IPS-18a (cell line): ENCODE data around the gene OR7A5.
"Not testable (repeated sequence)": the region's sequence is repeated elsewhere in the genome, so short reads cannot be mapped to it uniquely, and the experiment has no call there.

Source experiments
- H3K27ac ChIP-seq: one replicate; pipeline ENCODE4 v1.5.1; 2013; ENCODE audit warnings: low read length
- H3K27me3 ChIP-seq: one replicate; pipeline ENCODE4 v1.6.1; 2013; ENCODE audit warnings: mild to moderate bottlenecking, low read length; ENCODE audit not compliant: control insufficient read depth, insufficient read depth
- H3K36me3 ChIP-seq: one replicate; pipeline ENCODE4 v1.6.1; 2013; ENCODE audit warnings: low read depth, low read length; ENCODE audit not compliant: control insufficient read depth
- H3K4me1 ChIP-seq: one replicate; pipeline ENCODE4 v1.6.1; 2013; ENCODE audit warnings: low read depth, low read length; ENCODE audit not compliant: control insufficient read depth
- H3K4me3 ChIP-seq: one replicate; pipeline ENCODE4 v1.5.1; 2013; ENCODE audit warnings: low read length
- H3K9ac ChIP-seq: one replicate; pipeline ENCODE4 v1.6.1; 2013; ENCODE audit warnings: mild to moderate bottlenecking, low read length, moderate library complexity
- H3K9me3 ChIP-seq: one replicate; pipeline ENCODE4 v1.6.1; 2013; ENCODE audit warnings: low read depth, low read length; ENCODE audit not compliant: control insufficient read depth

OR7A5 gene

GRCh38 chr19:14817052-14817451 lies 17.9 kb downstream of the OR7A5 start:
- Histone ChIP-seq H3K27me3 (no peaks in the 10 kb centered on the region), H3K4me1 (no peaks in the 10 kb centered on the region), H3K27ac (no peak overlapping the region), H3K4me3 (no peak overlapping the region), H3K9ac (no peak overlapping the region), H3K9me3 (peaks cover 43% of the 10 kb centered on the region), H3K36me3 (no peaks in the 10 kb centered on the region)

- H3K4me1 ChIP-seq = no peaks in the 10 kb centered on the region
- H3K9me3 ChIP-seq = peaks cover 53% of the 10 kb centered on the region
- no peak overlapping the region for H3K27ac ChIP-seq
- H3K36me3 ChIP-seq = no peaks in the 10 kb centered on the region
- H3K27me3 ChIP-seq = no peaks in the 10 kb centered on the region
- no peak overlapping the region for H3K4me3 ChIP-seq
- no peak overlapping the region for H3K9ac ChIP-seq
Measured at GRCh38 chr19:14814982-14815652, 19.9 kb downstream of the OR7A5 start.

GRCh38 chr19:14809272-14810057 lies 25.5 kb downstream of the OR7A5 start:
- no peak overlapping the region for H3K27ac ChIP-seq
- H3K27me3 ChIP-seq = no peaks in the 10 kb centered on the region
- H3K4me3 ChIP-seq = no peak overlapping the region
- H3K9me3 ChIP-seq = peaks cover 54% of the 10 kb centered on the region
- H3K9ac ChIP-seq = no peak overlapping the region
- H3K36me3 ChIP-seq = no peaks in the 10 kb centered on the region
- H3K4me1 ChIP-seq = no peaks in the 10 kb centered on the region

- Histone ChIP-seq H3K4me1 (no peaks in the 10 kb centered on the region), H3K9me3 (peaks cover 45% of the 10 kb centered on the region), H3K27me3 (no peaks in the 10 kb centered on the region), H3K27ac (no peak overlapping the region), H3K9ac (no peak overlapping the region), H3K36me3 (no peaks in the 10 kb centered on the region), H3K4me3 (no peak overlapping the region)
Measured at GRCh38 chr19:14804765-14805164, 30.2 kb downstream of the OR7A5 start.

GRCh38 chr19:14798760-14799159 lies 36.2 kb downstream of the OR7A5 start:
- Histone ChIP-seq H3K4me1 (no peaks in the 10 kb centered on the region), H3K9me3 (peaks cover 35% of the 10 kb centered on the region), H3K27me3 (no peaks in the 10 kb centered on the region), H3K27ac (no peak overlapping the region), H3K4me3 (no peak overlapping the region), H3K36me3 (no peaks in the 10 kb centered on the region), H3K9ac (no peak overlapping the region)

GRCh38 chr19:14796021-14796420 lies 39.0 kb downstream of the OR7A5 start:
- Histone ChIP-seq H3K9me3 (peaks cover 24% of the 10 kb centered on the region), H3K9ac (no peak overlapping the region), H3K36me3 (no peaks in the 10 kb centered on the region), H3K27ac (no peak overlapping the region), H3K4me1 (no peaks in the 10 kb centered on the region), H3K4me3 (no peak overlapping the region), H3K27me3 (no peaks in the 10 kb centered on the region)

- no peaks in the 10 kb centered on the region for H3K27me3 ChIP-seq
- H3K9me3 ChIP-seq = peaks cover 20% of the 10 kb centered on the region
- no peak overlapping the region for H3K4me3 ChIP-seq
- H3K4me1 ChIP-seq = no peaks in the 10 kb centered on the region
- H3K27ac ChIP-seq = no peak overlapping the region
- H3K9ac ChIP-seq = no peak overlapping the region
- no peaks in the 10 kb centered on the region for H3K36me3 ChIP-seq
Measured at GRCh38 chr19:14795078-14795721, 39.8 kb downstream of the OR7A5 start.

- not testable (repeated sequence) for H3K36me3 ChIP-seq, H3K9me3 ChIP-seq, H3K27me3 ChIP-seq, H3K9ac ChIP-seq, H3K4me1 ChIP-seq, H3K27ac ChIP-seq, H3K4me3 ChIP-seq
Measured at GRCh38 chr19:14792250-14792649, 42.7 kb downstream of the OR7A5 start.

- Histone ChIP-seq H3K9me3 (no peaks in the 10 kb centered on the region), H3K9ac (no peak overlapping the region), H3K36me3 (no peaks in the 10 kb centered on the region), H3K27me3 (no peaks in the 10 kb centered on the region), H3K4me1 (no peaks in the 10 kb centered on the region), H3K4me3 (peak overlapping the region; percentile 27), H3K27ac (no peak overlapping the region)
Measured at GRCh38 chr19:14786421-14786851, 48.5 kb downstream of the OR7A5 start.

GRCh38 chr19:14785102-14785793 lies 49.7 kb downstream of the OR7A5 start:
- not testable (repeated sequence) for H3K27me3 ChIP-seq, H3K4me3 ChIP-seq, H3K4me1 ChIP-seq, H3K9me3 ChIP-seq, H3K27ac ChIP-seq, H3K9ac ChIP-seq, H3K36me3 ChIP-seq

- H3K9me3 ChIP-seq, H3K4me1 ChIP-seq, H3K27me3 ChIP-seq, H3K4me3 ChIP-seq, H3K36me3 ChIP-seq, H3K27ac ChIP-seq, H3K9ac ChIP-seq: not testable (repeated sequence)
Measured at GRCh38 chr19:14784730-14785101, 50.3 kb downstream of the OR7A5 start.
